GM19372 (cell line): ENCODE measurements around the gene ENKD1.

Source experiments
- ATAC-seq: cut with Tn5 transposase; IDR thresholded peaks from one replicate; pipeline ENCODE4 v1.9.1; 2021; ENCODE audit warnings: mild to moderate bottlenecking, low read depth, moderate library complexity; ENCODE audit not compliant: unreplicated experiment

ENKD1 gene

DNA sequence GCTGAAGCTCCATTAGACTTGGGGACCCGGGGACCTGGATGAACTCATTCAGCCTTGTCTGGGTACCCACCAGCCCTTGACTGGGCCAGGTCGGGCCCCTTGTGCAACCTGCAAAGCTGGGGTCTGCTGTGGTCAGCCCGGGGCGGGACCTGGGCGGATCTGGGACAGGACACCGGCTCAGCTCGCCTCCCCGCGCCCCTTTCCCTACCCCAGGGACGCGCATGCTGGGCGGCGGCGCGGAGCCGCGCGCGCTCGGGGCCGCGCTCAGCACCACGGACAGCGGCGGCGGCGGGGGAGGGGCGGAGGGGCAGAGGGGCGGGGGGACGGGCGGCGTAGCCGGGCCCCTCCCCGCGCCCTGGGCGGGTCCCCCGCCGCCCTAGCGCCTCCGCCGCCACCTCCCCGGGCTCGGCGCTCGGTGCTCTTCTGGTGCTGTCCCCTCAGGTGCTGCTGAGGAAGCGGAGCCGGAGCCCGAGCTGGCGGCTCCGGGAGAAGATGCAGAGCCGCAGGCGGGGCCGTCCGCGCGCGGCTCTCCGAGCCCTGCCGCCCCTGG is 13.9 kb downstream of the ENKD1 start:
- ATAC-seq = no peak

DNA sequence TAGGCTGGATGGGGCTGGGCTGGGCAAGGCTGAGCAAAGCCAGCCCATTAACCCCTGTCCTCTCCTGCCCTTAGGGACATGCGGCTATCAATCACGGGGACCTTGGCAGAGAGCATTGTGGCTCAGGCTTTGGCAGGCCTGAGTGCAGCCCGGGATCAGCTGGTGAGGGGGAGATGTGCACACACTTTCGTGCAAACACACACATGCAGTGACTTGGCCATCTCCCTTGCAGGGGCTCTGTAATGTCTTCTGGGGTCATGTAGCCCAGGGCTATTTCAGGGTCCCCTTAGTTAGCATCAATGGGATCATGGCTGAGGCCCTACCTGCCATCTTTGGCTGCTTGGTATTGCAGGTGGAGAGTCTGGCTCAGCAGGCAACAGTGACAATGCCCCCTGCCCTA is 14.7 kb downstream of the ENKD1 start:
- ATAC-seq = no peak

DNA sequence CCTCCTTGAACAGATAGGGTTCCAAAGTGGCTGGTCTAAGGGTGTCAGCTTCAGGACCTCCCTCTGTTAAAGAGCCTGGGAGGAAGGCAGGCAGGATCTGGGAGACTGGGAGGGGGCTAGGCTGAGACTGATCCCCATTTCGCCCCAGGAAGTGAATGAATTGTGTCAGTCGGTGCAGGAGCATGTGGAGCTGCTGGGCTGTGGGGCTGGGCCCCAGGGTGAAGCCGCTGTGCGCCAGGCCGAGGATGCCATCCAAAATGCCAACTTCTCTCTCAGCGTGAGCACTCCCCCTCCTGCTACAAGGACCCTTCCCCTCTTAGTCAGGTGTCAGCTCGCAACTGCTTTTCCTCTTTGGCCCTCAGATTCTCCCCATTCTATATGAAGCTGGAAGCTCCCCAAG is 15.5 kb downstream of the ENKD1 start:
- ATAC-seq = no peak

DNA sequence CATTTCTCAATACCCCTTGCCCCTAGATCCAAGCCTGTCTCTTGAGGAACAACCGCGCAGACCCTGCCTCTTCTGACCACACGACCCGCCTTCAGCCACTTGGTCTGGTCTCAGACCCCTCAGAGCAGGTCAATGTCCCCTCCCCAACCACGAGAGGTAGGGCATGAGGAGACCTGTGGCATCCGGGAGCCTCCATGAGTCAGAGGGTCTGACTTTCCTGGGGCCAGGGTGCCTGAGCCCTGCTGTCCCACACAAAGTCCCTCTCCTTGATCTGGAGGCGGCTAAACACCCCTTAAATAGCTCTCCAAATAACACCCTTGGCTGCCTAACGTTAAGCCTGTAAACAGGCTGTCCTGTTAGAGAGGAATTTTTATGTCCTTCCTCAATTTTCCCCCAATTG is 16.5 kb downstream of the ENKD1 start:
- ATAC-seq = no peak

DNA sequence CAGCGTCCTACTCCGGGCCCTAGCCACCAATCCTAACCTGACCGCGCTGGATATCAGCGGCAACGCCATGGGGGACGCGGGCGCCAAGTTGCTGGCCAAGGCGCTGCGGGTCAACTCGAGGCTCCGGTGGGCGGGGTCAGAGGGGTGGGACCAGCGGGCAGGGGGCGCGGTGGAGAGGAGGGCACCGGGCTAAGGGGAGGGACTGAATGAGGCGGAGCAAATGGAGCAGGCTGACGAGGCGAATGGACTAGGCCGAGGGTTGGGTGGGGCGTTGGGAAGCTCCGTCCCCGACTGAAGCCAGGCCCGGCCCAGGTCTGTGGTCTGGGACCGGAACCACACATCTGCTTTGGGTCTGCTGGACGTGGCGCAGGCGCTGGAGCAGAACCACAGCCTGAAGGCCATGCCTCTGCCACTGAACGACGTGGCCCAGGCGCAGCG is 17.0 kb downstream of the ENKD1 start:
- ATAC-seq = no peak

DNA sequence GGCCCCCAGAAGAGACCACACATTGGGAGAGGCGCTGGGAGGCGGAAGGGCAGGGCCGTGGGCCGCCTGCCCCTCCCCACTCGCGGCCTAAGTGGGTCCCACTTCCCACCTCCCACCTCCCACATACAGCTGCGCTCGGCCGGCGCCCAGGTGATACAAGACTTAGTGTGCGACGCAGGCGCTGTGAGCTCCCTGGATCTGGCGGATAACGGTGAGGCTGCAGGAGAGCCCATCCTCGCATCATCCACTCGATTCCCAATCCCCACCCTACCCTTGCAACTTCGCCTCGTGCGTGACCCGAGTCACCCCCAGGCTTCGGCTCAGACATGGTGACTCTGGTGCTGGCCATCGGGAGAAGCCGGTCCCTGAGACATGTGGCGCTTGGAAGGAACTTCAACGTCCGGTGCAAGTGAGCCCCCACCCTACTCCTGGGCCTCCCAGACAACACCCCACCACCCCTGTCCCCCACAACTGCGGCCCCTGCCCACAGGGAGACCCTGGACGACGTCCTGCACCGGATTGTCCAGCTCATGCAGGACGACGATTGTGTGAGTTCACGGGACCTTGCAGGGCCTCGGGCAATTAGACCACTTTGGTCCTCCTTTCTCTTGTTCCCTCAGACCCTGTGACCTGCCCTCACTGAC is 17.7 kb downstream of the ENKD1 start:
- no peak for ATAC-seq

DNA sequence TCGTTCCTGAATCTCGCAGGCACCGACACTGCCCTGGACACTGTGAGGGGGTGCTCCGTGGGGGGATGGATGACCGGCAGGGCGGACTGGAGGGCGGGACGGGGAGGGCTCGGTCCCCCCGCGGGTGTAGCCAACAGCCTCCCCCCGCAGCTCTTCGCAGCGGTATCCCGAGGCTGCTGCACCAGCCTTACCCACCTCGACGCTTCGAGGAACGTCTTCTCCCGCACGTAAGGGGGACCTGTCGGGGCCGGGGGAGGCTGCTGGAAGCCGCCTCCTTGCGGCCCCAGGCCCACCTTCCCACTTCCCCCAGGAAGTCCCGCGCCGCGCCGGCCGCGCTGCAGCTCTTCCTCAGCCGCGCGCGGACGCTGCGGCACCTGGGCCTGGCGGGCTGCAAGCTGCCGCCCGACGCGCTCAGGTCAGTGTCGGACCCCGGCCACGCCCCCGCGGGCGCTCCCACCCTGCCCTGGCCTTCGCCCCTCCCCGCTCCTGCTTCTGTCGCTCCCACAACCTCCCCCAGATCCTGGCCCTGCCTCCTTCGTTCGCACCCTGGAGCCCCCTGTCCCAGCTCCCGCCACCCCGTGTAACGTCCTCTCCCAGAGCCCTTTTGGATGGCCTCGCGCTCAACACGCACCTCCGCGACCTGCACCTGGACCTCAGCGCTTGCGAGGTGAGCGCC is 18.3 kb downstream of the ENKD1 start:
- ATAC-seq = no peak

DNA sequence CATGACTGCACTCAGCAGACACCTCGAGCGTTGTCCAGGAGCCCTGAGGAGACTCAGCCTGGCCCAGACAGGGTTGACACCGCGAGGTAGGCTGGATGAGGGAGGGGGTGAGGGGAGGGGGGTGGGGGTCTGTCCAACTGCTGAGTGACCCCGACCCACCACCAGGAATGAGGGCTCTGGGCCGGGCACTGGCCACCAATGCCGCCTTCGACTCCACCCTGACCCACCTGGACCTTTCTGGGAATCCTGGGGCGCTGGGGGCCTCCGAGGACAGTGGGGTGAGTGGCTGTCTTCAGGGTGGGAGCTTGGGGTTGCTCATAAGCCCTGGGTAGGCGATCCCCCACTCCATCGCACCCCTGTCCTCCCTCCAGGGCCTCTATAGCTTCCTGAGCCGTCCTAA is 18.9 kb downstream of the ENKD1 start:
- no peak for ATAC-seq

DNA sequence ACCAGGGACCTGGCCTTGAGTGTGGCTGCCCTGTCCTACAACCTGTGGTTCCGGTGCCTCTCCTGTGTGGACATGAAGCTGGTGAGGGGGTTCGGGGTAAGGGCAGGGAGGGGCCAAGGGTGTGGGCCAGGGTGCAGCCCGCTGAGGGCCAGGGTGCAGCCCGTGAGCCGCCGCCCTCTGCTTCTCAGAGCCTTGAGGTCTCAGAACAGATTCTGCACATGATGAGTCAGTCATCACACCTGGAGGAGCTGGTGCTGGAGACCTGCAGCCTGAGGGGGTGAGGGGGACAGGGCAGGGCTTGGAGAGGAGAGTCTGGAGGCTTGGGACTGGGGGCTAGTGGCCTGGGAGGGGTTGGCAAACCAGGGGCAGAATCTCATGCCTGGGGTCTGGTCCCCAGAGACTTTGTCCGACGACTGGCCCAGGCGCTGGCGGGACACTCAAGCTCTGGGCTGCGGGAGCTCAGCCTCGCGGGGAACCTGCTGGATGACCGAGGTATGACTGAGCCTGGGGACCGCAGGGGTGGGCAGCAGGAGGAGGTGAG is 19.4 kb downstream of the ENKD1 start:
- no peak for ATAC-seq

DNA sequence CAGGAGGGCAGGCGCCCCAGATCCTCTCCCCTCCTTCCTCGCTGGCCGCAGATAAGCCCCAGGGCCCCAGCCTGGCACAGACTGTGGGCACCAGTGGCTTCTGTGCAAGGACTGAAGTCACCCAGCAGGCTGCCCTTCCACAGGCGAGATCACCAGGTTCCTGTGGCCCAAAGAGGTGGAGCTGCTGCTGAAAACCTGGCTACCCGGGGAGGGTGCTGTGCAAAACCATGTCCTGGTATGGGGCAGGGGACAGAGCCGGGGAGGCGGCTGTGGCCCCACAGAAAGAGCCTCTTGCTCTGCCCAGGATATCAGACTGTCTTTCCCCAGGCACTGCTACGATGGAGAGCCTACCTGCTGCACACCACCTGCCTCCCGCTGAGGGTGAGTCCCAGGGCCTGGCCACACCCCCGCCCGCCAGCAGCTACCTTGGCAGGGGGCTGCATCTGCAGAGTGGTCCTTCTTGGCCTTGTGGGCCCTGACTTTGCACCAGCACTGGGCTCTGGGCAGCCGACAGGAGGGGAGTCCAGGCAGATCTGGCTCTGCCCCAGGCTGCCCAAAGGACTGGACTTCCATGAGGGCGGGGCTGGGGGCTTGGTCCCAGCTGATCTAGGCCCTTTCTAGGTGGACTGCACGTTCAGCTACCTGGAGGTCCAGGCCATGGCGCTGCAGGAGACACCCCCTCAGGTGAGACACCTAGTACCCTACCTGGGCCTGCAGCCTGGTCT is 21.0 kb downstream of the ENKD1 start:
- no peak for ATAC-seq

DNA sequence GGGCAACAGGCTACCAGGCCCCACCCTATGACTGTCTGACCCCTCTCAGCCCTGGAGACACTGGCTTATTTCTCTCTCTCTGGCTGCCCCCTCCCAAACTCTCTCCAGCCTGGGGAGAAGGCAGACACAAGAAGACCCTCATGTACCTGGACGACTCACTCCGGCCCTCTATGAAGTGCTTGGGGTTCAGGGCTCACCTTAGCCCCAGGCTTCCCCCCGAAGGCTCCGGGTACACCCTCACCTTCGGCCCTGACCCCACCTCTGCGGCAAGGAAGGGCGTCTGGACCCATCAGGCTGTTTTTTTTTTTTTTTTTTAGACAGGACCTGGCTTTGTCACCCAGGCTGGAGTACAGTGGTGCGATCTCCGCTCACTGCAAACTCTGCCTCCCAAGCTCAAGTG is 22.5 kb downstream of the ENKD1 start:
- ATAC-seq = no peak

DNA sequence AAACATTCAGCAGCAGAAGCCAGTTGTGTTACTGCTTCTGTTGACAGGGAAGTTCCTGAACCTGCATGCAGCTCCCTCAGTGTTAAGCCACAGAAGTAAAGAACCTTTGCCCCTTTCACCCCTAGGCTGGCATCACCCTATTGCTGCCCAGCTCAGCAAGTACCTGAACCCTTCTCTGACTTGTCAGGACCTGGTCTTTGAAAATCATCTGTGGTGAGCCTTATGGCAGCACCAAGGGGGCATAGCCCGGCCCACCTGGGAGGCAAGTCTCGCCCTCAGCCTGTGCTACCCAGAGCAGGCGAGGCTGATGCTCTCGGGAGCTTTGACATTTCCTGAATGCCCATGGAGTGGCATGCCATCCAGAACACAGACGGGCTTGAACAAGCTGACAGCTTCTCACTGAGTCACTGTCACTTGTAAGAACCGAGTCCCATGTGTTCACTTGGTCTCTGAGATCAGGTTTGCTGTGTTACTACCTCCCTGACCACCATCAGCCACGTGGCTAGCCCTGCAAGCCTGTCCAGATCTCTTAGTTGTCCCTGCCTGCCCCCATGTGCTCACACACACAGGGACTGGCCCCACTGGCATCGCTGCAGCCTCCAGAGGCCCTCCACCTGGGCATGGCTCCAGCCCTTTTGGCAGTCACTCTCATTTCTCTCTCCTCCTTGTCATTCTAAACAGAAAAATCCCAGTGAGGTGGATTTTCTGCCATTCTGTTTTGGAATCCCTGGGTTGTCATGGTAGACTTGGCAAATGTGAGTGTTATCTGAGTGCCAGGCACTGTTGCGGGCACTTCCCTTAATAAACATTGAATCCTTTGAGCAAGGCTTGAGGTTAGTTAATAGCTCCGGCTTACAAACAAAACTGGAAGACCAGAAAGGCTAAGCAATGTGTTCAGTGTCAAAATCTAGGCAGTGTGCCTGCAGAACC is 24.5 kb downstream of the ENKD1 start:
- no peak for ATAC-seq

DNA sequence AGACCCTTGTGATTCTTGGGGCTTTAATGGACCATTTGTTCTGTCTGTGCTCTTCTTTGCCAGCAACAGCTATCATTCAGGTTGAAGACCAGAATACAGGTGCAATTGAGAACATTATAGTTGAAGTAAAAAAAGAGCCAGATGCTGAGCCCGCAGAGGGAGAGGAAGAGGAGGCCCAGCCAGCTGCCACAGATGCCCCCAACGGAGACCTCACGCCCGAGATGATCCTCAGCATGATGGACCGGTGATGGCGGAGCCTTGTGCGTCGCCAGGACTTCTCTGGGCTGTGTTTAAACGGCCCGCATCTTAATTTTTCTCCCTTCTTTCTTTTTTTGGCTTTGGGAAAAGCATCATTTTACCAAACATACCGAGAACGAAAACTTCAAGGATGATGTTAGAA is 28.9 kb downstream of the ENKD1 start:
- ATAC-seq = no peak

DNA sequence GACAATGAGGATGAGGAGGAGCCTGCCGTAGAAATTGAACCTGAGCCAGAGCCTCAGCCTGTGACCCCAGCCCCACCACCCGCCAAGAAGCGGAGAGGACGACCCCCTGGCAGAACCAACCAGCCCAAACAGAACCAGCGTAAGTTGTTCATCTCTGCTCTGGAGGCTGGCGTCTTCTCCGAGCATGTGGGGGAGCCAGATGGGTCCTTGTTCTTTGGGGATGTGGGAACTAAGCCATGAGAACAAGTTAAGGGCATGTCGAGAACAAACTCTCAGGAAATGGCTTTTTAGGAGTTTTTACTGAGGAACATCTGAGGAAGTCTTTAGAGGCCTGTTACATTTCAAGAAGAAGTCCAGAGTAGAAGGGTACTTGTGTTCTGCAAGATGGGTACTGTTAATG is 29.8 kb downstream of the ENKD1 start:
- no peak for ATAC-seq

DNA sequence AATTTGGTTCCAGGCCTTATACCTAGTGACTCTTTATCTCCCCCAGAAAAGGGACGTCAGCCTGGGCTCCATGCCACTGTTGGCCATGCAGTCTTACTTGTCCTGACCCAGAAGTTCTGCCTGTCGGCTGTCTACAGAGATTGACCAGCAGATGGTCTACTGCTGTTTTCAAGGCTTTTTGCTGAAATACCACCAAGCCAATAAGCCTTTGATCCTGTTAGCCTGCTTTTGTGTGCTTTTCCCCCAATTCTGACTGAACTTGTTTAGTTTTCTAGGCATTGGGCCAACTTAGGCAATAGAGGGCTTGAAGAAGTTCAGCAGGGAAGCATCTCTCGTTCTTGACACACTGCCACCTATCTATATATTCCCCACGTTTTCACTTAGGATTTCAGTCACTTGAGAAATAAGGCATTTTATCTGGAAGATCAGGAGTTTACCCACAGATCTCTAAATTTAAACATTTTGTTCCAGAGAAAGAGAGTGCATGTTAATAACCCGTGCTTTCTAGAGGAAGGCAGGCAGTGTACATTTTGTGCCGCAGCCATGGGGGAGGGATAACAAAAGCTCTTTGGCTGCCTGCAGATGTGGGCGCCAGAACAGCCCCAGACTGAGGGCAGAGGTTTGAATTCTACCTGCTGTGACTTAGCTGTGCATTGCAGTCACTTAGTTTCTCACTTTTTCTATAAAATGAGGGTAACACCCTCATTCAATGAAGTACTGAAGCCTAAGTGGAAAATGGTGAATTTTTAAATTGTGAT is 34.0 kb downstream of the ENKD1 start:
- no peak for ATAC-seq

DNA sequence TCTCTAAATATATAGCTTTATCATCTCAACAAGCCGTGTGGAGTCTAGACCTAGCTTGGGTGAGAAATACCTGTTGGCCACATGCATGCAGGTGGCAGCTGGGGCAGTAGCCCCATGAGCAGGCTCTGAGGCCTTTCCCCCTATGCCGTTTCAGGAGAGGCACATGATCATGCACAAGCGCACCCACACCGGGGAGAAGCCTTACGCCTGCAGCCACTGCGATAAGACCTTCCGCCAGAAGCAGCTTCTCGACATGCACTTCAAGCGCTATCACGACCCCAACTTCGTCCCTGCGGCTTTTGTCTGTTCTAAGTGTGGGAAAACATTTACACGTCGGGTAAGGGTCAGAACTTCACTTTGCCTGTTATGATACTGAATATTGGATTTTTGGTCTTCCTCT is 38.3 kb downstream of the ENKD1 start:
- no peak for ATAC-seq

DNA sequence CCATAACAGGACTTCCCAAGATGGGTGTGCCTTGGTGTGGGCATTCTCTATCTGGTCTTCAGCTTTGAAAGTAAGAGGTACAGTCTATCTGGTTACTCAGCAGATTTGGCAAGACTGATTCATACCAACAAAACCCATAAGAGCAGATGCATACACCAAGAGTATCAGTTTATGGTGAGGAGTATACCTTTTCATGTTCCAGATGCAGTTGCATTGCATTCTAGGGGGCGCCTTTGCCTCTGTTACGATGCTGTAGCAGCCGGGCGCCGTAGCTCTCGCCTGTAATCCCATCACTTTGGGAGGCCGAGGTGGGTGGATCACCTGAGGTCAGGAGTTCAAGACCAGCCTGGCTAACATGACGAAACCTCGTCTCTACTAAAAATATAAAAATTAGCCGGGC is 52.7 kb downstream of the ENKD1 start:
- no peak for ATAC-seq
